IPS-18c (cell line): ENCODE measurements around the gene LAMA3.
"Not testable (repeated sequence)": the region's sequence is repeated elsewhere in the genome, so short reads cannot be mapped to it uniquely, and the experiment has no call there.

Experiments used
- H3K4me3 ChIP-seq: 2 replicates; pipeline ENCODE4 v1.7.0; 2013; ENCODE audit warnings: low read depth, mild to moderate bottlenecking, low read length, moderate library complexity; ENCODE audit not compliant: insufficient read depth
- H3K9me3 ChIP-seq: one replicate; pipeline ENCODE4 v1.6.1; 2013; ENCODE audit warnings: mild to moderate bottlenecking, low read length, moderate library complexity; ENCODE audit not compliant: control insufficient read depth, insufficient read depth

The LAMA3 gene

GRCh38 chr18:23738575-23738974 lies 49.3 kb downstream of the LAMA3 start:
- Histone ChIP-seq H3K9me3 (no peaks in the 10 kb centered on the region), H3K4me3 (no peak overlapping the region)

- H3K4me3 ChIP-seq: no peak overlapping the region
- H3K9me3 ChIP-seq: no peaks in the 10 kb centered on the region
Measured at GRCh38 chr18:23740105-23740830, 51.0 kb downstream of the LAMA3 start.

GRCh38 chr18:23741967-23742366 lies 52.7 kb downstream of the LAMA3 start:
- not testable (repeated sequence) for H3K9me3 ChIP-seq, H3K4me3 ChIP-seq

GRCh38 chr18:23743733-23744333 lies 54.6 kb downstream of the LAMA3 start:
- Histone ChIP-seq H3K4me3 (no peak overlapping the region), H3K9me3 (no peaks in the 10 kb centered on the region)

- Histone ChIP-seq H3K4me3 (no peak overlapping the region), H3K9me3 (no peaks in the 10 kb centered on the region)
Measured at GRCh38 chr18:23745366-23745765, 56.1 kb downstream of the LAMA3 start.

GRCh38 chr18:23746851-23747250 lies 57.6 kb downstream of the LAMA3 start:
- H3K4me3 ChIP-seq: no peak overlapping the region

GRCh38 chr18:23752363-23752762 lies 63.1 kb downstream of the LAMA3 start:
- Histone ChIP-seq H3K4me3 (no peak overlapping the region), H3K9me3 (no peaks in the 10 kb centered on the region)

More at GRCh38 chr18:23746851-23747250, 57.6 kb downstream of the LAMA3 start:
- H3K9me3 ChIP-seq: no peaks in the 10 kb centered on the region

- Histone ChIP-seq H3K9me3 (no peaks in the 10 kb centered on the region), H3K4me3 (no peak overlapping the region)
Measured at GRCh38 chr18:23752796-23753195, 63.5 kb downstream of the LAMA3 start.

GRCh38 chr18:23756590-23757436 lies 67.6 kb downstream of the LAMA3 start:
- H3K4me3 ChIP-seq: no peak overlapping the region
- H3K9me3 ChIP-seq: no peaks in the 10 kb centered on the region

GRCh38 chr18:23757437-23757733 lies 68.1 kb downstream of the LAMA3 start:
- no peak overlapping the region for H3K4me3 ChIP-seq
- no peaks in the 10 kb centered on the region for H3K9me3 ChIP-seq

- Histone ChIP-seq H3K9me3 (no peaks in the 10 kb centered on the region), H3K4me3 (no peak overlapping the region)
Measured at GRCh38 chr18:23758281-23758680, 69.0 kb downstream of the LAMA3 start.

GRCh38 chr18:23761941-23762340 lies 72.7 kb downstream of the LAMA3 start:
- H3K9me3 ChIP-seq: no peaks in the 10 kb centered on the region
- H3K4me3 ChIP-seq: no peak overlapping the region

GRCh38 chr18:23763343-23763742 lies 74.1 kb downstream of the LAMA3 start:
- no peaks in the 10 kb centered on the region for H3K9me3 ChIP-seq
- no peak overlapping the region for H3K4me3 ChIP-seq

GRCh38 chr18:23765931-23766330 lies 76.7 kb downstream of the LAMA3 start:
- Histone ChIP-seq H3K4me3 (no peak overlapping the region), H3K9me3 (no peaks in the 10 kb centered on the region)

GRCh38 chr18:23772327-23773024 lies 83.2 kb downstream of the LAMA3 start:
- no peaks in the 10 kb centered on the region for H3K9me3 ChIP-seq
- no peak overlapping the region for H3K4me3 ChIP-seq

- H3K4me3 ChIP-seq: no peak overlapping the region
- no peaks in the 10 kb centered on the region for H3K9me3 ChIP-seq
Measured at GRCh38 chr18:23776306-23776705, 87.1 kb downstream of the LAMA3 start.

GRCh38 chr18:23778828-23779227 lies 89.6 kb downstream of the LAMA3 start:
- H3K4me3 ChIP-seq: no peak overlapping the region
- H3K9me3 ChIP-seq: no peaks in the 10 kb centered on the region
